RPMI8226 (cell line): ENCODE measurements around the gene SEC31B.

ENCODE experiments used
- DNase-seq: peaks from one replicate; pipeline ENCODE4 v3.0.0-alpha.2; 2015

The SEC31B gene

DNA sequence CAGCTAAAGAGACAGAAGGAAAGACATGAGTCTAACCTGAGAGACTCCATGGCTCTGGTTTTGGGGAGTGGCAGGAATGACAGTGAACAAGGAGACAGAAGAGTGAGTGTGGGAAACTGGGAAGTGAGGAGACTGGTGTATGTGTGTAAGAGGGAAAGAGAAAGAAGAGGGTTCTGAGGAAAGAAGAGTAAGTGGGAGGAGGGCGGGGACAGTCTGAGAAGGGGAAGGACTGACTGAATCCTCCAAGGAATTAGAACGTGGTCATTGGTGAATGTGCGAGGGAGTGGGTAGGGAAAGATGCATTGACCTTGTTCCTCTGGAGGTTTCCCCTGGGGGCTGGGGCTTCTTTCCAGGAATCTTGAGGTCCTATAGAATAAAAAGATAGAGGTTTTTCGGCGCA lies 30.3 kb downstream of the SEC31B start:
- no peak for DNase-seq

DNA sequence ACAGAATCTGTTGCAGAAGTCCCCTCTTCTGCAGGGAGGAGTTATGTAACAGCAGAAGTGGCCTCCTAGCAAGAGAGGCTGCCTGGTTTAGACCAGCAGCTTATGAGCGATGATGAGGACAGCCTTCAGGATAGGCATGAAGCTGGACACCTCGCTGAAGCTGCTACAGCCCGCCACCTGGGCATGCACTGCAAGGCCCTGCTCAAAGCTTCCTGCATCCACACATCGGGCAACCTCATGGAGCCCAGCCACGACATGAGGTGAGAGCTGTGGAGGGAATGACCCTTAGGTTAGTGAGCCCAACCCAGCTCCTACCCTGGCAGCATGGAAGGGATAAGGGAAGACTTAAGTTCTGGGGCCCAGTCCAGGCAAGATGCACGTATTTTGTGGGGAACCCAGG lies 32.1 kb downstream of the SEC31B start:
- DNase-seq: no peak

DNA sequence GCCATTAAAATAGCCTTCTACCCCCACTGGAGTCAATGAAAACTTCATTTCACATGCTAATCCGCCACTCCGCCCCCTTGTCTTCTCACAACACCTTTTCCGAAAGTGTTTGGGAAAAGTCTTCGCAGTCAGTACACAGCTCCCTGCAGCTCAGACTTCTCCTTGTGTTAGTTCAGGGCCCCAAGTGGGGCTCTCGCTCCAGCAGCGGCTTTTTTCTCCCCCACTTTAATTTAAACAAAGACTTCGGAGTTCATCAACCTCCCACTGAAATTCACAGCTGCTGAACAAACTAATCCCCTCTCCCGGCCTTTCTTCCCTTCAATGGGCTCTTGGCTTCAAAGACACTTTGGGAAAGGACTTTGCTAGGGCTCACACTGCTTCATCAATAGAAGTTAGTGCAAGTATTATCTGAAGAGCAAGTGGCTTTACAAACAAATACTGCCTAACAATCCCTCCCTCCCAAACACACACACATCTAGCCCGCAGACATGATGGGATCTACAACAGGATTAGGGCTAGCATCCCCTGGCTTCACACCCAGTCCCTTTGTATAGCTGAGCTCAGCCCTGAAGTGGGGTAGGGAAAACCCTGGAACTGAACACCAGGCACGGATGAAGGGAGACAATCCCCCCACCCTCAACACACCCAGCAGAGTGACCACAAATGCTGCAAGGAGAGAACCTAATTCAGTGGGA lies 33.7 kb downstream of the SEC31B start:
- DNase-seq: no peak

DNA sequence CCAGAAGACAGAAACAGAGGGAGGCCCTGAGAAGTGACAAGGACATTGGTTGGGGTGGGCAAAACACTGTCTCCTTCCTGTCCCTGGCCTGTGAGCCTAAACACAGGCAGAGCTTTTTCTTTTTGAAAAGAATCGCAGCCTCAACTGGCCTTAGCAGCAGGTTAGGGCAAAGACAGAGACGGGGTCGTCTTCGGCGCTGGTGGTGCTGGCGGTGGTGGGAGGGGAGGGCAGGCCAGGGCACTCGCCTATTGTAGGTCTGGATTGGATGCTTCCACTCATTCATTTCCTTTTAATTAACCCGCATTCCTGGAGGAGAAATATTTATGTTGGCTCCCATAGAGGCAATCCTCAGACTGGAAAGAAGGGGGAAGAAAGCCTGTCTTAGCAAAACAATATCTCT lies 34.3 kb downstream of the SEC31B start:
- no peak for DNase-seq

DNA sequence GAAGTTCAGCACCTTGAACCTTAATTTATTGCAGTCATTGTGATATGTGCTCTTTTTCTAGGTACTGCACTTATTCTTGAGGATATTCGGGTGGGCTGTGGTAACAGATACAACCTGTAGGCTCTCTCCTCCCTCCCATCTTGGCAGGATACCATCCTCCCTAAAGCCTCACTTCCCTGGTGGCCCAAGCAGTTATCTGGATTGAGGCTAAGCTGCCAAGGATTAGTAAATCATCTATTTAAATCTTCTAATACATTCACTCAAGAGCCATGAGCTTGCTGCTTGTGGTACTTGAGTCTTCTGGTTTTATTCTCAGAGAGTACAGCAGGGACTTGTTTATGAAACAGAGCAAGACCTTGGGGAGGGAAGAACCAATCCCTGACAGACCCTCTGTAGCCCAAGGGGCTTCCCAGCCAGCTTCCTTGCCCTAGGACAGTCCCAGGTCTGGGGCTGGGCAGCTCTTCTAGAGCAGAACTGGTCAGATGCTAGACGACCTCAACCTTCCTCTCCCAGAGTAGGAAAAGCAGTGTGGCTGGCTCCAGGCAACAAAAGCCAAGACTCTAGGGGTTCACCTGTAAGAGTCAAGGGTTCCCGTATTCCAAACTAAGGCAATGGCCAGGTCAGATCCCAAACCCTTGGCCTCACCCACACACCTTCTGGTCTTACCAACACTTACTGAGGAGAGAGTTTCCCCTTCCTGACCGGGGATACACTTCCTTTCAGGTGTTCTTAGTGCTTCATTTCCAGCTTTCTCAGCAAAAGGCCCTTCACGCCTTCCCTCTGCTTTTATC lies 35.6 kb downstream of the SEC31B start:
- DNase-seq: no peak

DNA sequence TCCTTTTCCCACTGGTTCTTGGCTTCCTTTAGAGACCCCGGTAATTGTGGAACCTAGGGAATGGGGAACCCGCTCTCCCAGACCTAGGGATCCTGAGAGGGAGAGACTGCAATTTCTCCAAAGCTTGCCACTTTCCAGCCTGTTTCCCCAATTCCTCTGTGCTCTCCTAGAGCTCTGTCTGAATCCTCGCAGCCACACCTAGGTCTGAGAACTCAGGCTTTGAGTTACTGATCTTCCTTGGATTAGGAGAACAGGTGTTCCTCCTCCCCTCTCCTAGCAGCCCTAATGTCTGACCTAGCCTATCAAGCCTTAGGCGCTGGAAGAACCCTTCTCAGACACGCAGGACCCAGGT lies 36.9 kb downstream of the SEC31B start:
- no peak for DNase-seq

DNA sequence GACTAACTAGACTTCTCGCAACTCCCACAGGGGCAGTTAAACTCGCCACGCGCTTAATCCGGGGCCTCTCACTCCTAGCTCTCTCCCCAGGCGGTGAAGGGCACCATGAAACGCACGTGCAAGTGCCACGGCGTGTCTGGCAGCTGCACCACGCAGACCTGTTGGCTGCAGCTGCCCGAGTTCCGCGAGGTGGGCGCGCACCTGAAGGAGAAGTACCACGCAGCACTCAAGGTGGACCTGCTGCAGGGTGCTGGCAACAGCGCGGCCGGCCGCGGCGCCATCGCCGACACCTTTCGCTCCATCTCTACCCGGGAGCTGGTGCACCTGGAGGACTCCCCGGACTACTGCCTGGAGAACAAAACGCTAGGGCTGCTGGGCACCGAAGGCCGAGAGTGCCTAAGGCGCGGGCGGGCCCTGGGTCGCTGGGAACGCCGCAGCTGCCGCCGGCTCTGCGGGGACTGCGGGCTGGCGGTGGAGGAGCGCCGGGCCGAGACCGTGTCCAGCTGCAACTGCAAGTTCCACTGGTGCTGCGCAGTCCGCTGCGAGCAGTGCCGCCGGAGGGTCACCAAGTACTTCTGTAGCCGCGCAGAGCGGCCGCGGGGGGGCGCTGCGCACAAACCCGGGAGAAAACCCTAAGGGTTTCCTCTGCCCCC lies 37.4 kb downstream of the SEC31B start:
- DNase-seq: peak; percentile 75

DNA sequence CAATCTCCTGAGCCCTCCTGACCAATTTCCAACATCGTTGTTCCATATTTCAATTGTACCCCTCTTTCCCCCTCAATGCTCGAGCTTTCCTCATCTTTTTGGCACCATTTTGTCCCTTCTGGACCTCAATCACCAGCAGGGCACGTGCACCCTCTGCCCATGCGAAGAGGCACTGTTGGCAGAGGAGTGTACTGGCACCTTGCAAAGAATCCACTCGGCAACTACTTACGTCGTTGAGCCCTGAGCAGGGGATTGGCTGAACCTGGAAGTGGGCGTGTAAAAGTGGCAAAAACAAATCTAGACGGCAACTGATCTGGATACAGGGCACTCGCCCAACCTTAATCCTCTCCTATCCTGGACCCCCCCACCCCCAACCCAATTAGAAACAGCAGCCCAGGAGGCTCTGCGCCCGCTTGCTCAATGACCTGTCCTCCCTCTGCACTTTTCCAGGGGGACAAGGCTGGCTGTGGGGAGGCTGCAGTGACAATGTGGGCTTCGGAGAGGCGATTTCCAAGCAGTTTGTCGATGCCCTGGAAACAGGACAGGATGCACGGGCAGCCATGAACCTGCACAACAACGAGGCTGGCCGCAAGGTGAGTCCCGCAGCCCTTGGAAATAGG lies 38.1 kb downstream of the SEC31B start:
- DNase-seq: peak; percentile 84

DNA sequence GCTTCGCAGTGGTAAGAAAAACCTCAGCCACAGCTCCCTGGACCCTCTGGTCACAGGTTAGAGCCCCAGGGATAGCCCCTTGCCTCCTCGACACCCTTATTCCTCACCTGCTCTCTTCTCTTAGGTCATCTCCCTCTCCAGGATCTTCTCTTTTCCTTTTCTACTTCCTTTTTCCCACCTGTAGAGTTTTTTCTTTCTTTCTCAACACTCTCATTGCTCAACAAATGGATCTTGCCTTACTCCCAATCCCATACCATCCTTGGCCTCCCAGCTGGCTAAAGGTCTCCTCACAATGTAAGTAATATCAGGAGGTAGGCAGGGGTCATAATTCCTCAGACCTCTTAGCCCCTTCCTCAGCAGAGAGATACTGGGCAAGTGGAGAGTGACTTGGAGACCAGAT lies 39.7 kb downstream of the SEC31B start:
- DNase-seq: no peak

DNA sequence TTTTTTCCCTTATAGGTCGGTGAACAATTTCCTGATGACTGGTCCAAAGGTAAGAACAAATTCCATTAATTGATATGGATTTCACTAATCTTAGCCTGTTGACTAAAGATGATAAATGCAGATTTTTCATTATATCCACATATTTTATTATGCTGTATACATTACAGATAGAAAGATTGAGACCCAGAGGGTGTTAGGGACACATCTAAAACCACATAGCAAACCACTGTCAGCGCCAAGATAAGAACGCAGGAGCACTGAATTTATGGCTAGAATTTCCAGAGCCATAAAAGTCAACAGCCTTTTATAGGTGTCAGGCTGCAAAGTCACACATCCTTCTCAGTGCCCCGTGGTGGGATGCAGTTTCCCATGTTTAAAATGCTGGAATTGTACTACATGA lies 40.6 kb downstream of the SEC31B start:
- DNase-seq: no peak

DNA sequence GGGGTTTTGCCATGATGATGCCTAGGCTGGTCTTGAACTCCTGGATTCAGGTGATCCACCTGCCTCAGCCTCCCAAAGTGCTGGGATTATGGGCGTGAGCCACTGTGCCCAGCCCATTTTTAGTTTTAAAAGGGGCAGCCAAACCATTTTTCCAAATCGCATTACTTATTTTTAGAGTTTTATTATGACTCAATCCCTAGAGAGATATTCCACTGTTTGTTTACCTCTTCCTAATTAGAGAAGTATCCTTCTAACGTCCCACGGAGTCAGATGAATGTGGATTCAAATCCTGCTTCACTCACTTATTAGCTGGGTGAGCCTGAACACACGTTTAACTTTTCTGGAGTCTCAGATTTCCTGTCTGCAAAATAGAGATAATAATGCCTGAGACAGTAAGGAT lies 41.7 kb downstream of the SEC31B start:
- DNase-seq: no peak

DNA sequence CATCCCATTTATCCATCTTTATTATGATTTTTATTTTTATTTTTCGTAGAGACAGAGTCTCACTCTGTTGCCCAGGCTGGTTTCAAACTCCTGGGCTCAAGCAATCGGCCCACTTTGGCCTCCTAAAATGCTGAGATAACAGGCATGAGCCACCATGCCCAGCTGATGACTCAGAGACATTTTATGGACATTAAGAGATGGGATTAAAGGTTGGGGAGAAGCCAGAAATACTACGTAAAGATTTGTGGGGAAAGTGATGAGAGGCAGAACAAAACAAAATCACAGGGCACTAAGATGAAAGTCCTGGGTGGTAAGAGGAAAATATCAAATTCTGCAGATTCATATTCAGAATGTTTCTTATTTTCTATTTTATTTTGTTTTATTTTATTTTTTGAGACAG lies 49.3 kb downstream of the SEC31B start:
- no peak for DNase-seq

DNA sequence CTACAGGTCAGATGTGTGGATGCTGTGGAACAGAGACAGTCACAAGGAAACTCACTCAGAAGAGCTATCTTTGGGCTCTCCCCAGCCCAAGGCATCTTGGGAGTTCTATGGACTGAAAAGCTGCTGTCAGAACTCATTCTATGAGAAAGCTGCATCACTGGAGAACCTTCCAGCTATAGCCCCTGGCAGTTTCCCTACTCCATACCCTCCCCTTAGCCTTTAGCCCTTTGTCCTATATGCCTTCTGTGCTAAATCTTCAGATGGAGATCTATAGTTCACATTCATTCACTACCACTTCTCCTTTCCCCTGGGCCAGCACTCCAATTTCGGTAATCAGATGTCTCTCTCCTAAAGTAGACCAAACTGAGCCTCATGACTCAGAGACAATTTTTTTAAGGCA lies 49.9 kb downstream of the SEC31B start:
- DNase-seq: no peak

DNA sequence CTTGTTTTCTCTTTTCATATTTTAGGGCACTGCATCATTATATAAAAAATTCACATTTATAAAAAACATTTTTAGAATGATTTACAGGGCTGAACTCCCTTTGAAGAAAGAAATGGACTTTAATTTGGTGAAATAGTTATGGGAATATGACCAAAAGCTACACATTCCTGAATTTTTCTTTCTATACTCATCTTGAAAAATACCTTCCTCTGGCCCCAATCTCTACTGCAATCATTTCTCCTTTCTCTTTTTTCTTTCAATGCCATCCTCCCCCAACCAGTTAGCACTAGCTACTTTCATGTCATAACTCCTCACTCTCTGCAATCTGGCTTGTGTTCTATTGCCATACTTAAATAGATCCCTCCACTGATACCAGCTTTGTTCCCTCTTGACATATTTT lies 50.7 kb downstream of the SEC31B start:
- no peak for DNase-seq

DNA sequence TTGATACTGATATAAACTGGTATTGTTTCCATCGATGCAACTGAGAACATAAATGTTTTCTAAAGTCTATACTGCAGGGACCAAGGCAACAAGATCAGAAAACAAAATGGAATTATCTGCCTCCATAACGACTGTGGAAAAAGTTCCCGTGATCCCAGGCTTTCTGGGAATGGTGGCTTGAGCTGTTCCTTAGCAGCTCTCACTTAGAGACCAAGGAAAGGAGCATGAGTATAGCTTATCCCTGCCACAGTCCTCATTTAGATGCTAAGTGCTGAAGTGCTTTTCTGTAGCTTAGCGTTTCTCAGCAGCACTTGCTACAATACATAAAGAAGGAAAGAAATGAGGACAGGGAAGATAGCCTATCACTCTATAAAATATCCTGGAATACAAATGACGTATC lies 51.3 kb downstream of the SEC31B start:
- DNase-seq: no peak

DNA sequence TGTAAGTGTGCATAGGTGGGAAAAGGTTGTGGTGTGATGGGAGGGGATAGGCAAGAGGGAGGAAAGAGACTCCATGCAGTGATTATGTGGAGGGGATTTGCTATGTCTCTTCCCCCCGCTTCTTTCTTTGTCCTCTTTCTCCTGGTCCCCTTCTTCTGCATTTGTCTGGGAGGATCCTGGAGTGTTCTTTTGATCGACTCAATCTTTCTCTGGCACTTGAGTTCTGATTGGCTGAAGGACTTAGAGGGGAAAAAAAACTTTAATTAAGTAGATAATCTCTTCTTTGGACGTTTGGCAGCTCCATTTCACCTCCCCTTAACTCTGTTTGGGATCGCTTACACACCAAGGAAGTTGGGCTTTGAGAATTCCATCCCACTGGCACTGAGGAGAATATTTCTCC lies 57.0 kb downstream of the SEC31B start, which contains the start of gene WNT8B:
Gene WNT8B (plus strand): TSS at position 301 of the 400 bp plus-strand sequence. CDS start 160 bp downstream, outside the sequence.
- DNase-seq: no peak

DNA sequence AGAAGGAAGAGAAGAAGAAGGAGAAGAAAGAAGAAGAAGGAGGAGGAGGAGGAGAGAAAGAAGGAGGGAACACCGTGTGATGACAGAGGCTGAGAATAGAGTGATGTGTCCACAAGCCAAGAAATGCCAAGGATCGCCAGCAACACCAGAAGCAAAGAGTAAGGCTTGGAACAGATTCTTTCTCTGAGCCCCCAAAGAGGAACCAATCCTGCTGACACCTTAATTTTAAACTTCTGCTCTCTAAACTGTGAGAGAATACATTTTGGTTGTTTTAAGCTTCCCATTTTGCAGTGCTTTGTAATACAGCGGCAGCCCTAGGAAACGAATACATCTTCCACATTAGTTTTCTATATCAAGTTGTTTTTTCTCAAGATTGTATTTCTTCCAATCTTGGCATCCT lies 70.7 kb downstream of the SEC31B start:
- DNase-seq: peak; percentile 37

DNA sequence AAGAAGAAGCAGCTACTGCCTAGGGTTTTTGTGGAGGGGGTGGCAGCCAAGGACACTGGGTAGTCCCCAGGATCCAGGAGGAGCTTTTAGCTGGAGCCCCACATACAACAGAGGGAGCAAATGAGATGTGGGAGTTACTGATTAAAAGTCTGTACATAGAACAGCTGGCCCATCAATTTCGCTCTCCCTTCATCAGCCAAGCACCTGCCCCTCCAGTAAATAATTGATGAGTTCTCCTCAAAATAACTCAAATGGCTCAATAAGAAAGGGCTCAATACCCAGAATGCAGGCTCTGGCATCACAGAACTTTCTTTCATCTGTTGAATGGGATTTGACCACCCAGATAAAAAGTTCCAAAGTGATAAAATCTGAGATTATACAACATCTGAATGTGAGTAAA lies 72.0 kb downstream of the SEC31B start:
- no peak for DNase-seq

DNA sequence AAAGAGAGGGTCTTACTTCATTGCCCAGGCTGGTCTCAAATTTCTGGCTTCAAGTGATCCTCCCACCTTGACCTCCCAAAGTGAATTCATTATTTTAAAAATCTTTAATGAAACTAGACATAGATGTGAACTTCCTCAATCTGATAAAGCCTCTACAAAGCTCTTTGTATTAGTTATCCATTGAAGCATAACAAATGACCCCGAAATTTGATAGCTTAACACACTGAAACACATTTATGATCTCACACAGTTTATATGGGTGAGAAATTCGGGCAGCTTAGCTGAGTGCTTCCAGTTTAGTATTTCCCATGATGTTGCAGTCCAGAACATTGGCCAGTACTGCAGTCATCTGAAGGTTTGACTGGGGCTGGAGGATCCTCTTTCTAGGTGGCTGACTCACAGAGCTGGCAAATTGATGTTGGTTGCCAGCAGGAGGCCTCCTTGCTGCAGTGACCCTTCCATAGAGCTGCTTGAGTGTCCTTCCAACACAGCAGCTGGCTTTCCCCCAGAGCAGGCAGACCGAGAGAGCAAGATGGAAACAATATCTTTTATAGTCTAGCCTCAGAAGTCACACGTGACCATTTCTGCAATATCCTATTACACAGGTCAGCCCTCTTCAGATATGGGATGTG lies 73.4 kb downstream of the SEC31B start:
- no peak for DNase-seq

DNA sequence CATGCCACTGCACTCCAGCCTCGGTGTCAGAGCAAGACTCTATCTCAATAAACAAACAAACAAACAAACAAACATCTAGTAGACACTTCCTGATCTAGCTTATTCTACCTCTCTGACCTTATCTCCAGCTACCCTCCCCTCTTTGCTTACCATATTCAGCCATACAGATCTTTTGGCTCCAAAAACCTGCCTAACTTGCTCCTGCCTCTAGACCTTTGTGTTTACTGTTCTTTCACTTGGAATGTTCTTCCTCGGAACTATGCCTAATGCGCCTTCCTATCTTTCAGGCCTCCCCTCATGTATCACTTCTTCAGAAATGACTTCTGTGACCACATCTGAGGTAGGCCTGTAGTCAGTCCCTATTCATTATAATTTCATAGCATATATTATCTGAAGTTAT lies 77.1 kb downstream of the SEC31B start:
- no peak for DNase-seq

DNA sequence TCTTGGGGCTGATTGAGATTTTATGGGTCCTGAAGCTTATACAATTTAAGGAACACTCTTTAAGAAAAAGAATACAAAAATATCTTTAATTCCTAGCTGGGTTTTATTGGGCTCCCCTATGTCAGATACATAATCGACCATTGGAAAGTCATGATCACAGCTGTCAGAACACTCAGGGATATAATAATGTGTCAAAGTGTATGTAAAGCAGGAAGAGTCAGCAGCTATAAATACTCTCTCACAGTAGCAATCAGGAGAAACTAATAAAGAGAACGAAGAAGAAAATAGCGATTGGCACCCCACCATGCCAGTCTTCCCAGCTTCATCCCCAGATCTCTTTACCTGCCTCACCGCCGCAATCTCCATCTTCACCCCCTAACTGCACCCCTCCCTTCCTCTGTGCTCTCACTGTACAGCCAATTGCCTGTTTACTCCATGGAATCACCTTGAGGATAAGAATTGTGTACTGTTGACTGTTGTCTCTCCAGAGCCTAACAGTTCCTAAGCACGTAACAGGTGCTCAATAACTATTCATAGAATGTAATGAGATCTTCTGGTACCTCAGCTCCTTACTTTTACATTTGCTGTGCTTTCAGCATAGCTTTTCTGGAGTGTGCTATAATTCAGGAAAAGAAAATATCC lies 80.9 kb downstream of the SEC31B start:
- DNase-seq: no peak
